HCT116 (cell line): ENCODE data around the gene SPPL2C. TPM values are rescaled to one million over a fixed set of nuclear protein-coding genes. Genes with fewer than 3 reads are reported as not detected.

Source experiments
- ATAC-seq: fragments of 200-7000 bp; cut with Tn5 transposase; 2 replicates; pipeline ENCODE4 v1.9.1; 2020; ENCODE audit warnings: mild to moderate bottlenecking, moderate library complexity
- BruUV-seq: library from RNA; stranded (reverse); fragments of 400-500 nt; replicated peaks from 2 replicates; lab custom pipeline; 2021; lab: Mats Ljungman, UMichigan
- CTCF ChIA-PET: fragments of 300-600 bp; sonication (Branson Sonifier 250); formaldehyde crosslinking; loops from one replicate; lab custom pipeline; 2021; ENCODE audit warnings: antibody characterized with exemption; lab: Charles Lee
- POLR2A ChIA-PET: fragments of 300-600, 350-600 bp; sonication (Branson Sonifier 250); formaldehyde crosslinking; loops from one replicate; lab custom pipeline; 2021; ENCODE audit warnings: antibody characterized with exemption; lab: Charles Lee
- RAD21 ChIA-PET, 2 experiments: fragments of 300-600 bp; sonication (Branson Sonifier 250); formaldehyde crosslinking; loops; one replicate each; lab custom pipeline; 2023; ENCODE audit warnings: low total read pairs in 2 of 2; ENCODE audit not compliant: uncharacterized antibody in 2 of 2, unreplicated experiment in 2 of 2, low non-redundant PET in 1 of 2; lab: Charles Lee
- DNase-seq: peaks from one replicate; pipeline ENCODE4 v3.0.0-alpha.2; 2010; ENCODE audit warnings: low read depth, low spot score
- H2AFZ ChIP-seq: fragments of 200-600 bp; shearing (Covaris generic), sonication (generic); 2 replicates; pipeline ENCODE4 v1.6.1; 2017; ENCODE audit warnings: low read depth, mixed run types, mixed read lengths, antibody characterized with exemption, low read length; ENCODE audit not compliant: poor library complexity, severe bottlenecking
- H3K27ac ChIP-seq: 2 replicates; pipeline ENCODE4 v1.5.1; 2012; ENCODE audit warnings: low read depth, low read length
- H3K27me3 ChIP-seq: fragments of 200-600 bp; sonication (generic); 2 replicates; pipeline ENCODE4 v1.6.1; 2016; ENCODE audit warnings: mixed run types, low read length, mixed read lengths; ENCODE audit not compliant: insufficient read depth
- H3K36me3 ChIP-seq, 2 experiments: fragments of 200-500 bp in 1 of 2; fragments of 200-600 bp in 1 of 2; sonication (Bioruptor generic) in 1 of 2; sonication (generic) in 1 of 2; 2 replicates each; pipeline versions ENCODE4 v1.5.1 to v1.6.1; 2014 to 2016; ENCODE audit warnings: low read length in 2 of 2, inconsistent platforms in 1 of 2, mixed read lengths in 1 of 2, mixed run types in 1 of 2; ENCODE audit not compliant: insufficient read depth in 2 of 2, control insufficient read depth in 1 of 2
- H3K4me1 ChIP-seq, 2 experiments: fragments of 200-600 bp in 1 of 2; sonication (generic) in 1 of 2; 2 replicates each; pipeline versions ENCODE4 v1.5.1 to v1.6.1; 2012 to 2017; ENCODE audit warnings: low read length in 2 of 2, inconsistent platforms in 1 of 2, mild to moderate bottlenecking in 1 of 2, mixed read lengths in 1 of 2, mixed run types in 1 of 2, moderate library complexity in 1 of 2; ENCODE audit not compliant: insufficient read depth in 2 of 2, control insufficient read depth in 1 of 2
- H3K4me2 ChIP-seq: fragments of 200-600 bp; sonication (generic); 2 replicates; pipeline ENCODE4 v1.6.1; 2017; ENCODE audit warnings: mixed run types, low read length, mixed read lengths
- H3K4me3 ChIP-seq, 2 experiments: fragments of 200-600 bp in 1 of 2; sonication (generic) in 1 of 2; replicated peaks in 1 of 2; 2 replicates each; pipeline ENCODE4 v1.5.1; 2011 to 2016; ENCODE audit warnings: low read length in 2 of 2, control low read depth in 1 of 2, low read depth in 1 of 2, mild to moderate bottlenecking in 1 of 2, mixed read lengths in 1 of 2, mixed run types in 1 of 2
- H3K79me2 ChIP-seq: fragments of 200-600 bp; sonication (generic); 2 replicates; pipeline ENCODE4 v1.6.1; 2017; ENCODE audit warnings: mild to moderate bottlenecking, mixed run types, low read length, moderate library complexity, mixed read lengths; ENCODE audit not compliant: insufficient read depth
- H3K9ac ChIP-seq: fragments of 200-600 bp; sonication (generic); 2 replicates; pipeline ENCODE4 v1.6.1; 2016; ENCODE audit warnings: low read length, mixed read lengths
- H3K9me2 ChIP-seq: fragments of 200-600 bp; sonication (generic), shearing (Covaris generic); 2 replicates; pipeline ENCODE4 v1.6.1; 2017; ENCODE audit warnings: mixed run types, mild to moderate bottlenecking, moderate library complexity; ENCODE audit not compliant: insufficient read depth
- H3K9me3 ChIP-seq, 2 experiments: fragments of 200-500 bp in 1 of 2; fragments of 200-600 bp in 1 of 2; sonication (Bioruptor generic) in 1 of 2; sonication (generic) in 1 of 2; 2 replicates each; pipeline ENCODE4 v1.6.1; 2014 to 2017; ENCODE audit warnings: low read length in 2 of 2, mixed read lengths in 2 of 2, inconsistent platforms in 1 of 2, low read depth in 1 of 2, mild to moderate bottlenecking in 1 of 2, mixed run types in 1 of 2, moderate library complexity in 1 of 2; ENCODE audit not compliant: control insufficient read depth in 1 of 2, insufficient read depth in 1 of 2
- H4K20me1 ChIP-seq: fragments of 200-600 bp; sonication (generic), shearing (Covaris generic); 2 replicates; pipeline ENCODE4 v1.6.1; 2017; ENCODE audit warnings: mixed run types, mild to moderate bottlenecking, moderate library complexity; ENCODE audit not compliant: insufficient read depth
- ATF3 ChIP-seq: IDR thresholded peaks from 2 replicates; pipeline ENCODE4 v1.6.1; 2012
- CTCF ChIP-seq, 3 experiments: fragments of 200-600 bp in 1 of 3; sonication (generic) in 1 of 3; IDR thresholded peaks in 2 of 3; conservative IDR thresholded peaks in 1 of 3; 2 replicates each; pipeline ENCODE4 v1.5.1; 2012 to 2017; ENCODE audit warnings: low read depth in 2 of 3, low read length in 2 of 3, antibody characterized with exemption in 1 of 3, borderline replicate concordance in 1 of 3, control low read depth in 1 of 3, mild to moderate bottlenecking in 1 of 3, mixed read lengths in 1 of 3, mixed run types in 1 of 3, moderate library complexity in 1 of 3; ENCODE audit not compliant: insufficient read depth in 1 of 3
- POLR2AphosphoS5 ChIP-seq: IDR thresholded peaks from 2 replicates; pipeline ENCODE4 v1.6.1; 2011; ENCODE audit warnings: mild to moderate bottlenecking, low read depth, low read length, moderate library complexity
- TCF7L2 ChIP-seq: IDR thresholded peaks from 2 replicates; pipeline ENCODE4 v1.7.0; 2011; ENCODE audit warnings: borderline replicate concordance, inconsistent platforms; ENCODE audit not compliant: insufficient read depth, insufficient read length; ENCODE audit errors: extremely low read depth
- ZBTB33 ChIP-seq: IDR thresholded peaks from 2 replicates; pipeline ENCODE4 v1.6.1; 2011; ENCODE audit warnings: mild to moderate bottlenecking, low read length, moderate library complexity; ENCODE audit not compliant: insufficient replicate concordance; ENCODE audit errors: extremely low read depth
- intact Hi-C: fragments of 100-400 bp; cut with micrococcal nuclease; formaldehyde crosslinking; loops from 2 replicates; pipeline ENCODE4 v1.10.0; 2022
- total RNA-seq: library from RNA; stranded (reverse); gene quantifications from one replicate; pipeline ENCODE4 v1.2.1, GENCODE V29; 2021; ENCODE audit not compliant: unreplicated experiment

The SPPL2C gene
- total RNA-seq, 1 experiment from 2014 or later = not detected

- DNase-seq (no peak), ATAC-seq (no peak)
- ChIA-PET RAD21 (no interaction called here), CTCF (interaction anchor here (0.9 to 1.9 kb wide), 4 partner anchors 11 to 51 kb away, joined by 3 to 5 read pairs (median 4); no protein-coding TSS in a partner anchor), POLR2A (no interaction called here)
- H3K4me3 ChIP-seq = no peak overlapping the region
- intact Hi-C loops = no loop called here
- H3K36me3 ChIP-seq = no peaks in the 10 kb centered on the region
- H3K4me1 ChIP-seq = peaks cover 0 to 5% of the 10 kb centered on the region in 2 experiments; a peak in 2 of 4 replicates
- H3K4me2 ChIP-seq = no peak overlapping the region
- no peaks in the 10 kb centered on the region for H3K9me2 ChIP-seq
- no peaks in the 10 kb centered on the region for H3K9me3 ChIP-seq
- H2AFZ ChIP-seq = no peak overlapping the region
- H3K27ac ChIP-seq = no peak overlapping the region
- H3K79me2 ChIP-seq = no peaks in the 10 kb centered on the region
- no peaks in the 10 kb centered on the region for H4K20me1 ChIP-seq
- no peak for TF ChIP-seq ATF3
- TF ChIP-seq TCF7L2 = no peak
- no peak for TF ChIP-seq ZBTB33
- no peak for TF ChIP-seq CTCF (IDR thresholded peaks at IDR 0.05 in 2 of 3, conservative IDR thresholded peaks at IDR 0.05 in 1 of 3; ENCODE audit: borderline replicate concordance in 1 of 3, insufficient read depth in 1 of 3, low read depth in 2 of 3, low read length in 2 of 3)
- TF ChIP-seq POLR2AphosphoS5 = no peak
- H3K27me3 ChIP-seq = no peaks in the 10 kb centered on the region
- H3K9ac ChIP-seq = no peak overlapping the region
- no TSS peak for BruUV-seq
These were observed 24.5 kb upstream of the SPPL2C start for GRCh38 chr17:45820052-45820780.
